Panc1 (cell line): ENCODE data around the gene SLC22A3. TPM values are rescaled to one million over a fixed set of nuclear protein-coding genes. Genes with fewer than 3 reads are reported as not detected.

ENCODE experiments used
- ATAC-seq: fragments of 200-7000 bp; cut with Tn5 transposase; 2 replicates; pipeline ENCODE4 v1.9.1; 2020; ENCODE audit warnings: mild to moderate bottlenecking, moderate library complexity
- BruUV-seq: library from RNA; stranded (reverse); fragments of 400-500 nt; replicated peaks from 2 replicates; lab custom pipeline; 2021; lab: Mats Ljungman, UMichigan
- CTCF ChIA-PET: fragments of 300-600 bp; sonication (Branson Sonifier 250); formaldehyde crosslinking; loops from one replicate; lab custom pipeline; 2022; ENCODE audit warnings: antibody characterized with exemption; lab: Charles Lee
- POLR2A ChIA-PET: fragments of 300-600 bp; sonication (Branson Sonifier 250); formaldehyde crosslinking; loops from one replicate; lab custom pipeline; 2022; ENCODE audit warnings: antibody characterized with exemption; lab: Charles Lee
- DNase-seq: peaks from one replicate; pipeline ENCODE4 v3.0.0-alpha.2; 2010; ENCODE audit warnings: low read depth, low spot score
- H3K27ac ChIP-seq: 2 replicates; pipeline ENCODE4 v1.5.1; 2011; ENCODE audit warnings: mild to moderate bottlenecking, low read length, inconsistent platforms
- H3K27me3 ChIP-seq: fragments of 200-500 bp; sonication (Bioruptor generic); 2 replicates; pipeline ENCODE4 v1.6.0; 2014; ENCODE audit warnings: low read length, inconsistent platforms; ENCODE audit not compliant: control insufficient read depth, insufficient read depth
- H3K36me3 ChIP-seq: fragments of 200-500 bp; sonication (Bioruptor generic); 2 replicates; pipeline ENCODE4 v1.5.1; 2014; ENCODE audit warnings: inconsistent platforms, mild to moderate bottlenecking, low read length, moderate library complexity; ENCODE audit not compliant: control insufficient read depth, insufficient read depth
- H3K4me1 ChIP-seq: 2 replicates; pipeline ENCODE4 v1.5.1; 2011; ENCODE audit warnings: inconsistent platforms, mild to moderate bottlenecking, low read length, moderate library complexity; ENCODE audit not compliant: control insufficient read depth, insufficient read depth
- H3K4me3 ChIP-seq, 2 experiments: 2 replicates each; pipeline ENCODE4 v1.5.1; 2011 to 2012; ENCODE audit warnings: low read depth in 2 of 2, low read length in 2 of 2, mild to moderate bottlenecking in 2 of 2, inconsistent platforms in 1 of 2, moderate library complexity in 1 of 2
- H3K9me3 ChIP-seq: fragments of 200-500 bp; sonication (Bioruptor generic); 2 replicates; pipeline ENCODE4 v1.5.1; 2014; ENCODE audit warnings: low read depth, mild to moderate bottlenecking, inconsistent platforms, low read length, moderate library complexity; ENCODE audit not compliant: control insufficient read depth, insufficient read depth
- POLR2AphosphoS5 ChIP-seq: IDR thresholded peaks from 2 replicates; pipeline ENCODE4 v1.6.1; 2012; ENCODE audit warnings: mild to moderate bottlenecking, low read depth, low read length, moderate library complexity
- REST ChIP-seq, 2 experiments: IDR thresholded peaks; 2 replicates each; pipeline ENCODE4 v1.6.1; 2011 to 2012; ENCODE audit warnings: low read depth in 2 of 2, control low read depth in 1 of 2, low read length in 1 of 2, mild to moderate bottlenecking in 1 of 2, moderate library complexity in 1 of 2; ENCODE audit not compliant: insufficient read depth in 1 of 2
- SIN3A ChIP-seq: IDR thresholded peaks from 2 replicates; pipeline ENCODE4 v1.6.1; 2012; ENCODE audit warnings: low read depth, mild to moderate bottlenecking, low read length, moderate library complexity, borderline replicate concordance; ENCODE audit not compliant: insufficient read depth
- TCF7L2 ChIP-seq: IDR thresholded peaks from 2 replicates; pipeline ENCODE4 v1.6.1; 2011; ENCODE audit warnings: mild to moderate bottlenecking, low read depth, low read length, inconsistent platforms
- in situ Hi-C: cut with HindIII; loops from 2 replicates; pipeline ENCODE4 v1.10.0; 2016; ENCODE audit warnings: low sequenced_read_pairs, low pct_unique_long_range_greater_than_20kb
- intact Hi-C: fragments of 100-400 bp; cut with micrococcal nuclease; formaldehyde crosslinking; loops from one replicate; pipeline ENCODE4 v1.10.0; 2022; ENCODE audit not compliant: unreplicated experiment
- total RNA-seq: library from RNA; stranded (reverse); gene quantifications from one replicate; pipeline ENCODE4 v1.2.1, GENCODE V29; 2021; ENCODE audit not compliant: unreplicated experiment
- TF ChIP-seq, protein P1 (sequence below): fragments of 450-650 bp; IDR thresholded peaks from 2 replicates; pipeline ENCODE4 v1.5.1; 2017; ENCODE audit warnings: mild to moderate bottlenecking

The SLC22A3 gene
- total RNA-seq, 1 experiment from 2014 or later = not detected

DNA sequence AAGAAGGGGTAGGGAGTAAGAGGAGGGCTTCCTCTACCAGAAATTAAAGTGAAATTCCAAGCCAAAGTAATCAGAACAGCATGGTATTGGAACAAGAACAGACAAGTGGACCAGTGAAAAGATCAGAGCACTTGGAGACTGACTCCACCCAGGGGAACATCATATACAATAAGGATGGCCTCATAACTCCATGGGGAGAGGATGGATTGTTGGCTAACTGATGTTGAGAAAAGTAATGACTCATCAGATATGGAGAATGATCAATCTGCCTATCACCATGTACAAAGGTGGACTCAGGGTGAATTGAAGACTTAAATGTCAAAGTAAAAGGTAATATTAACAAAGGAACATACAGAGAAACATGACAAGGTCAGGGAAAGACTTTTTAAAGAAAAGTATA is 12.8 kb downstream of the SLC22A3 start:
- Histone ChIP-seq H3K27me3 (peaks cover 5% of the 10 kb centered on the region), H3K27ac (no peak overlapping the region), H3K36me3 (no peaks in the 10 kb centered on the region), H3K9me3 (no peaks in the 10 kb centered on the region), H3K4me3 (no peak overlapping the region), H3K4me1 (no peaks in the 10 kb centered on the region)
- DNase-seq (no peak), ATAC-seq (no peak)
- in situ Hi-C loops (no loop called here), intact Hi-C loops (no loop called here)
- ChIA-PET POLR2A (no interaction called here), CTCF (no interaction called here)
- TF ChIP-seq POLR2AphosphoS5 = no peak
- BruUV-seq = no TSS peak

DNA sequence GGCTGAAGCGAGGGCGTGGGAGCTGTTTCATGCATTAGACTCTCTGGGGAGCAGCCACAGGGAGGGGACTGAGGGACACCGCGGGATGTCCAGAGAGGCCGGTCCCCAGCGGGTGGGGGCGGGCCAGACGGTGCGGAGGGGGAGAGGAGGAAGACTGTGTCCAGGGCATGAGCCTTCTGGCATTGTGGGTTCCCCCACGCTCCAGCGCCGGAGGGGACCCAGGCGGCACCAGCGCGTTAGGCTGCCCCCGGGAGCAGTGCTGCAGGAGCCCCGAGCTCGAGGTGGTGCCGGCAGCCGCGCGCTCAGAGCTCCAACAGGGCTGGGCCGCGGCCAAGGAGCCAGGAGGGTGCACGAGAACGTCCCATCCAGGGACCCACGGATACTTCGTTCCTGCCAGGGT is 14.4 kb downstream of the SLC22A3 start:
- Histone ChIP-seq H3K4me3 (no peak overlapping the region), H3K36me3 (no peaks in the 10 kb centered on the region), H3K9me3 (no peaks in the 10 kb centered on the region), H3K27ac (no peak overlapping the region), H3K4me1 (no peaks in the 10 kb centered on the region), H3K27me3 (peaks cover 5% of the 10 kb centered on the region)
- TF ChIP-seq POLR2AphosphoS5 = no peak
- no peak for TF ChIP-seq REST (IDR thresholded peaks at IDR 0.05; ENCODE audit: insufficient read depth in 1 of 2, low read depth in 2 of 2, low read length in 1 of 2)
- no peak for TF ChIP-seq TCF7L2
- TF ChIP-seq, protein P1, sequence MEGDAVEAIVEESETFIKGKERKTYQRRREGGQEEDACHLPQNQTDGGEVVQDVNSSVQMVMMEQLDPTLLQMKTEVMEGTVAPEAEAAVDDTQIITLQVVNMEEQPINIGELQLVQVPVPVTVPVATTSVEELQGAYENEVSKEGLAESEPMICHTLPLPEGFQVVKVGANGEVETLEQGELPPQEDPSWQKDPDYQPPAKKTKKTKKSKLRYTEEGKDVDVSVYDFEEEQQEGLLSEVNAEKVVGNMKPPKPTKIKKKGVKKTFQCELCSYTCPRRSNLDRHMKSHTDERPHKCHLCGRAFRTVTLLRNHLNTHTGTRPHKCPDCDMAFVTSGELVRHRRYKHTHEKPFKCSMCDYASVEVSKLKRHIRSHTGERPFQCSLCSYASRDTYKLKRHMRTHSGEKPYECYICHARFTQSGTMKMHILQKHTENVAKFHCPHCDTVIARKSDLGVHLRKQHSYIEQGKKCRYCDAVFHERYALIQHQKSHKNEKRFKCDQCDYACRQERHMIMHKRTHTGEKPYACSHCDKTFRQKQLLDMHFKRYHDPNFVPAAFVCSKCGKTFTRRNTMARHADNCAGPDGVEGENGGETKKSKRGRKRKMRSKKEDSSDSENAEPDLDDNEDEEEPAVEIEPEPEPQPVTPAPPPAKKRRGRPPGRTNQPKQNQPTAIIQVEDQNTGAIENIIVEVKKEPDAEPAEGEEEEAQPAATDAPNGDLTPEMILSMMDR = no peak
- no peak for TF ChIP-seq SIN3A
- DNase-seq (no peak), ATAC-seq (no peak)
- in situ Hi-C loops (no loop called here), intact Hi-C loops (no loop called here)
- POLR2A ChIA-PET = no interaction called here
- CTCF ChIA-PET = no interaction called here
- BruUV-seq = no TSS peak

GRCh38 chr6:160363016-160363996 is 15.1 kb downstream of the SLC22A3 start:
- Histone ChIP-seq H3K4me1 (no peaks in the 10 kb centered on the region), H3K9me3 (no peaks in the 10 kb centered on the region), H3K27ac (no peak overlapping the region), H3K36me3 (no peaks in the 10 kb centered on the region), H3K4me3 (no peak overlapping the region), H3K27me3 (peaks cover 5% of the 10 kb centered on the region)
- ChIA-PET CTCF (no interaction called here), POLR2A (no interaction called here)
- BruUV-seq = no TSS peak
- intact Hi-C loops (no loop called here), in situ Hi-C loops (no loop called here)
- ATAC-seq = no peak
- TF ChIP-seq SIN3A = no peak
- no peak for DNase-seq
